Calu3 (cell line): ENCODE measurements around the gene ASB10. TPM values are rescaled to one million over a fixed set of nuclear protein-coding genes. Genes with fewer than 3 reads are reported as not detected.

Experiments
- BruUV-seq: library from RNA; stranded (reverse); fragments of 400-500 nt; replicated peaks from 2 replicates; lab custom pipeline; 2021; lab: Mats Ljungman, UMichigan
- CTCF ChIA-PET: fragments of 300-600 bp; sonication (Branson Sonifier 250); formaldehyde crosslinking; loops from one replicate; lab custom pipeline; 2022; ENCODE audit warnings: antibody characterized with exemption; lab: Charles Lee
- DNase-seq: peaks from one replicate; pipeline ENCODE4 v3.0.0; 2022
- H3K27ac Mint-ChIP-seq: one replicate; pipeline ENCODE4 v1.8.0; 2022; ENCODE audit warnings: mixed read lengths; ENCODE audit not compliant: unreplicated experiment
- H3K27me3 Mint-ChIP-seq: one replicate; pipeline ENCODE4 v1.8.0; 2022; ENCODE audit warnings: mixed read lengths; ENCODE audit not compliant: unreplicated experiment
- H3K36me3 Mint-ChIP-seq: one replicate; pipeline ENCODE4 v1.8.0; 2022; ENCODE audit warnings: mild to moderate bottlenecking, moderate library complexity, mixed read lengths; ENCODE audit not compliant: insufficient read depth, unreplicated experiment
- H3K4me1 Mint-ChIP-seq: one replicate; pipeline ENCODE4 v1.8.0; 2022; ENCODE audit warnings: mild to moderate bottlenecking, low read depth, mixed read lengths; ENCODE audit not compliant: unreplicated experiment
- H3K4me3 Mint-ChIP-seq: one replicate; pipeline ENCODE4 v1.8.0; 2022; ENCODE audit warnings: mild to moderate bottlenecking, low read depth, moderate library complexity, mixed read lengths; ENCODE audit not compliant: unreplicated experiment
- H3K9me3 Mint-ChIP-seq: one replicate; pipeline ENCODE4 v1.8.0; 2022; ENCODE audit warnings: low read depth, mixed read lengths; ENCODE audit not compliant: unreplicated experiment
- CTCF ChIP-seq: fragments of 200-600 bp; IDR thresholded peaks from one replicate; pipeline ENCODE4 v1.8.0; 2022; ENCODE audit warnings: antibody characterized with exemption; ENCODE audit not compliant: unreplicated experiment
- intact Hi-C: fragments of 100-400 bp; cut with micrococcal nuclease; formaldehyde crosslinking; loops from one replicate; pipeline ENCODE4 v1.10.0; 2022; ENCODE audit not compliant: unreplicated experiment
- total RNA-seq: library from RNA; stranded (reverse); gene quantifications from 2 replicates; pipeline ENCODE4 v1.2.3, GENCODE V29; 2022

ASB10 gene
- total RNA-seq, 1 experiment from 2014 or later: not detected

- no peaks in the 10 kb centered on the region for H3K4me1 Mint-ChIP-seq
- H3K27ac Mint-ChIP-seq: no peak overlapping the region
- no peak overlapping the region for H3K4me3 Mint-ChIP-seq
- H3K27me3 Mint-ChIP-seq: no peaks in the 10 kb centered on the region
- DNase-seq: no peak
- intact Hi-C loops: no loop called here
- no TSS peak for BruUV-seq
- CTCF ChIA-PET: no interaction called here
- no peak for TF ChIP-seq CTCF
- H3K36me3 Mint-ChIP-seq: peaks cover 18% of the 10 kb centered on the region
- H3K9me3 Mint-ChIP-seq: no peaks in the 10 kb centered on the region
These were observed 55.3 kb downstream of the ASB10 start for GRCh38 chr7:151131592-151132293.

GRCh38 chr7:151131224-151131591 is 55.8 kb downstream of the ASB10 start:
- Mint-ChIP-seq H3K4me3 (no peak overlapping the region), H3K27ac (no peak overlapping the region), H3K36me3 (peaks cover 18% of the 10 kb centered on the region), H3K4me1 (no peaks in the 10 kb centered on the region), H3K9me3 (no peaks in the 10 kb centered on the region), H3K27me3 (no peaks in the 10 kb centered on the region)
- no peak for TF ChIP-seq CTCF
- CTCF ChIA-PET: no interaction called here
- no TSS peak for BruUV-seq
- intact Hi-C loops: no loop called here
- no peak for DNase-seq

- no peaks in the 10 kb centered on the region for H3K27me3 Mint-ChIP-seq
- no TSS peak for BruUV-seq
These were observed 56.3 kb downstream of the ASB10 start for GRCh38 chr7:151130741-151131157.

GRCh38 chr7:151129960-151130591 is 57.0 kb downstream of the ASB10 start:
- Mint-ChIP-seq H3K4me3 (no peak overlapping the region), H3K9me3 (no peaks in the 10 kb centered on the region), H3K27me3 (no peaks in the 10 kb centered on the region), H3K36me3 (peaks cover 22% of the 10 kb centered on the region), H3K27ac (no peak overlapping the region), H3K4me1 (no peaks in the 10 kb centered on the region)
- no TSS peak for BruUV-seq
- intact Hi-C loops: no loop called here
- no peak for DNase-seq
- CTCF ChIA-PET: no interaction called here
- no peak for TF ChIP-seq CTCF

More at GRCh38 chr7:151130741-151131157, 56.3 kb downstream of the ASB10 start:
- Mint-ChIP-seq H3K36me3 (peaks cover 19% of the 10 kb centered on the region), H3K9me3 (no peaks in the 10 kb centered on the region), H3K4me1 (no peaks in the 10 kb centered on the region), H3K27ac (no peak overlapping the region), H3K4me3 (no peak overlapping the region)
- CTCF ChIA-PET: no interaction called here
- intact Hi-C loops: no loop called here
- no peak for TF ChIP-seq CTCF
- no peak for DNase-seq
